Uterus (tissue), 2 donors: Measurements from ENCODE around the gene HOXD12.

ENCODE experiments used
- POLR2A ChIP-seq, 2 donors: fragments of 450-650 bp; IDR thresholded peaks; one replicate each; pipeline ENCODE4 v1.6.1; 2016; ENCODE audit warnings: antibody characterized with exemption in 2 of 2, mild to moderate bottlenecking in 1 of 2, moderate library complexity in 1 of 2
- TF ChIP-seq, protein P1 (sequence below), 4 experiments: fragments of 200-600 bp in 2 of 4; fragments of 450-650 bp in 2 of 4; sonication (generic) in 2 of 4; IDR thresholded peaks; one replicate each; pipeline ENCODE4 v1.5.1; 2016 to 2019; ENCODE audit warnings: antibody characterized with exemption in 4 of 4, mild to moderate bottlenecking in 2 of 4, moderate library complexity in 1 of 4

DNA sequence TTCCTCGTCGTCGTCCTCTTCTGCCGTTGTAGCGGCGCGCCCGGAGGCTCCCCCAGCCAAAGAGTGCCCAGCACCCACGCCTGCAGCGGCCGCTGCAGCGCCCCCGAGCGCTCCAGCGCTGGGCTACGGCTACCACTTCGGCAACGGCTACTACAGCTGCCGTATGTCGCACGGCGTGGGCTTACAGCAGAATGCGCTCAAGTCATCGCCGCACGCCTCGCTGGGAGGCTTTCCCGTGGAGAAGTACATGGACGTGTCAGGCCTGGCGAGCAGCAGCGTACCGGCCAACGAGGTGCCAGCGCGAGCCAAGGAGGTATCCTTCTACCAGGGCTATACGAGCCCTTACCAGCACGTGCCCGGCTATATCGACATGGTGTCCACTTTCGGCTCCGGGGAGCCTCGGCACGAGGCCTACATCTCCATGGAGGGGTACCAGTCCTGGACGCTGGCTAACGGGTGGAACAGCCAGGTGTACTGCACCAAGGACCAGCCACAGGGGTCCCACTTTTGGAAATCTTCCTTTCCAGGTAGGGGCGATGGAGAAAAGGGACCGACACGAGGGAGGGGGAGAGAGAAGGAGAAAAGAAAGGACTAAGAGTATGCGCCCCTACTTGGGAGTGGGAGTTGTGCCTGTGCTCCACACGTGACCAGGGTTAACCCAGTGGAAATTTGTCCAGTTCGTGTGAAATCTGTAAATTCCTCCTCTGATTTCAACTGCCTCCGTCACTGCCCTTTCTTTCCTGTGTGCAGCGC, 6.3 kb upstream of the HOXD12 start:
- no peak for TF ChIP-seq POLR2A (IDR thresholded peaks at IDR 0.05)
- TF ChIP-seq, protein P1, sequence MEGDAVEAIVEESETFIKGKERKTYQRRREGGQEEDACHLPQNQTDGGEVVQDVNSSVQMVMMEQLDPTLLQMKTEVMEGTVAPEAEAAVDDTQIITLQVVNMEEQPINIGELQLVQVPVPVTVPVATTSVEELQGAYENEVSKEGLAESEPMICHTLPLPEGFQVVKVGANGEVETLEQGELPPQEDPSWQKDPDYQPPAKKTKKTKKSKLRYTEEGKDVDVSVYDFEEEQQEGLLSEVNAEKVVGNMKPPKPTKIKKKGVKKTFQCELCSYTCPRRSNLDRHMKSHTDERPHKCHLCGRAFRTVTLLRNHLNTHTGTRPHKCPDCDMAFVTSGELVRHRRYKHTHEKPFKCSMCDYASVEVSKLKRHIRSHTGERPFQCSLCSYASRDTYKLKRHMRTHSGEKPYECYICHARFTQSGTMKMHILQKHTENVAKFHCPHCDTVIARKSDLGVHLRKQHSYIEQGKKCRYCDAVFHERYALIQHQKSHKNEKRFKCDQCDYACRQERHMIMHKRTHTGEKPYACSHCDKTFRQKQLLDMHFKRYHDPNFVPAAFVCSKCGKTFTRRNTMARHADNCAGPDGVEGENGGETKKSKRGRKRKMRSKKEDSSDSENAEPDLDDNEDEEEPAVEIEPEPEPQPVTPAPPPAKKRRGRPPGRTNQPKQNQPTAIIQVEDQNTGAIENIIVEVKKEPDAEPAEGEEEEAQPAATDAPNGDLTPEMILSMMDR (IDR thresholded peaks at IDR 0.05), result no peak
